ENCODE measurements around the gene PLEK.

The PLEK gene

GRCh38 chr2:68383778-68384177 is 18.7 kb downstream of the PLEK start:
- H3K4me1 ChIP-seq (ENCODE audit: control insufficient read depth, low read depth, low read length): no peaks in the 10 kb centered on the region
- no peaks in the 10 kb centered on the region for H3K79me2 ChIP-seq (ENCODE audit: control insufficient read depth, insufficient read depth, low read length)
- no peak overlapping the region for H3K23ac ChIP-seq (ENCODE audit: low read length)
- no peak overlapping the region for H3K4me2 ChIP-seq (ENCODE audit: low read length)
- no peak overlapping the region for H2AK5ac ChIP-seq (ENCODE audit: low read length)
- no peak overlapping the region for H3K4me3 ChIP-seq (ENCODE audit: low read length)
- no peak overlapping the region for H2BK5ac ChIP-seq (ENCODE audit: low read length)
- H3K56ac ChIP-seq (ENCODE audit: low read length): no peak overlapping the region
- no peak for DNase-seq
- H3K4ac ChIP-seq (ENCODE audit: low read depth, low read length): no peak overlapping the region
- H3K79me1 ChIP-seq (ENCODE audit: low read length): no peaks in the 10 kb centered on the region
- no peaks in the 10 kb centered on the region for H3K36me3 ChIP-seq (ENCODE audit: control insufficient read depth, insufficient read depth, low read length)
- H2BK120ac ChIP-seq (ENCODE audit: low read depth, low read length): no peak overlapping the region
- no peak overlapping the region for H3K27ac ChIP-seq (ENCODE audit: low read depth, low read length)
- H3K9ac ChIP-seq (ENCODE audit: low read length): no peak overlapping the region
- no peaks in the 10 kb centered on the region for H3K27me3 ChIP-seq (ENCODE audit: insufficient read depth, low read length, poor library complexity)
- H4K8ac ChIP-seq (ENCODE audit: low read depth, low read length): no peak overlapping the region
- no peak overlapping the region for H2BK15ac ChIP-seq (replicated peaks; ENCODE audit: low read depth)
- H4K5ac ChIP-seq (ENCODE audit: low read length): no peak overlapping the region
- WGBS (ENCODE audit: extremely low coverage, insufficient coverage, low lambda C conversion rate): no CpG with 5 or more reads among the region's 3 CpGs
- no peak overlapping the region for H3K18ac ChIP-seq (ENCODE audit: low read length)

- Histone ChIP-seq H2BK15ac (replicated peaks; ENCODE audit: low read depth) (no peak overlapping the region), H3K4me1 (ENCODE audit: control insufficient read depth, low read depth, low read length) (no peaks in the 10 kb centered on the region), H3K27ac (ENCODE audit: low read depth, low read length) (no peak overlapping the region), H2AK5ac (ENCODE audit: low read length) (no peak overlapping the region), H3K79me2 (ENCODE audit: control insufficient read depth, insufficient read depth, low read length) (no peaks in the 10 kb centered on the region), H3K18ac (ENCODE audit: low read length) (no peak overlapping the region), H3K23ac (ENCODE audit: low read length) (no peak overlapping the region), H3K4ac (ENCODE audit: low read depth, low read length) (no peak overlapping the region), H3K56ac (ENCODE audit: low read length) (no peak overlapping the region), H3K36me3 (ENCODE audit: control insufficient read depth, insufficient read depth, low read length) (no peaks in the 10 kb centered on the region), H3K27me3 (ENCODE audit: insufficient read depth, low read length, poor library complexity) (no peaks in the 10 kb centered on the region), H4K5ac (ENCODE audit: low read length) (no peak overlapping the region), H3K4me2 (ENCODE audit: low read length) (no peak overlapping the region), H2BK5ac (ENCODE audit: low read length) (no peak overlapping the region), H2BK120ac (ENCODE audit: low read depth, low read length) (no peak overlapping the region), H4K8ac (ENCODE audit: low read depth, low read length) (no peak overlapping the region), H3K79me1 (ENCODE audit: low read length) (no peaks in the 10 kb centered on the region), H3K4me3 (ENCODE audit: low read length) (no peak overlapping the region), H3K9ac (ENCODE audit: low read length) (no peak overlapping the region)
- no CpG with 5 or more reads among the region's 5 CpGs for WGBS (ENCODE audit: extremely low coverage, insufficient coverage, low lambda C conversion rate)
- no peak for DNase-seq
Measured at GRCh38 chr2:68384485-68385107, 19.5 kb downstream of the PLEK start.

GRCh38 chr2:68385220-68385906 is 20.3 kb downstream of the PLEK start:
- no peaks in the 10 kb centered on the region for H3K79me1 ChIP-seq (ENCODE audit: low read length)
- H2BK5ac ChIP-seq (ENCODE audit: low read length): no peak overlapping the region
- no peaks in the 10 kb centered on the region for H3K27me3 ChIP-seq (ENCODE audit: insufficient read depth, low read length, poor library complexity)
- H3K36me3 ChIP-seq (ENCODE audit: control insufficient read depth, insufficient read depth, low read length): no peaks in the 10 kb centered on the region
- H4K5ac ChIP-seq (ENCODE audit: low read length): no peak overlapping the region
- H3K4me3 ChIP-seq (ENCODE audit: low read length): no peak overlapping the region
- no peak overlapping the region for H3K4ac ChIP-seq (ENCODE audit: low read depth, low read length)
- H3K79me2 ChIP-seq (ENCODE audit: control insufficient read depth, insufficient read depth, low read length): no peaks in the 10 kb centered on the region
- no peak overlapping the region for H3K9ac ChIP-seq (ENCODE audit: low read length)
- no peak overlapping the region for H3K27ac ChIP-seq (ENCODE audit: low read depth, low read length)
- no peak overlapping the region for H2BK15ac ChIP-seq (replicated peaks; ENCODE audit: low read depth)
- no peaks in the 10 kb centered on the region for H3K4me1 ChIP-seq (ENCODE audit: control insufficient read depth, low read depth, low read length)
- H4K8ac ChIP-seq (ENCODE audit: low read depth, low read length): no peak overlapping the region
- no peak overlapping the region for H2BK120ac ChIP-seq (ENCODE audit: low read depth, low read length)
- H2AK5ac ChIP-seq (ENCODE audit: low read length): no peak overlapping the region
- no peak overlapping the region for H3K18ac ChIP-seq (ENCODE audit: low read length)
- no CpG with 5 or more reads among the region's 2 CpGs for WGBS (ENCODE audit: extremely low coverage, insufficient coverage, low lambda C conversion rate)
- H3K56ac ChIP-seq (ENCODE audit: low read length): no peak overlapping the region
- no peak overlapping the region for H3K23ac ChIP-seq (ENCODE audit: low read length)
- DNase-seq: no peak
- no peak overlapping the region for H3K4me2 ChIP-seq (ENCODE audit: low read length)

- no peak overlapping the region for H2BK5ac ChIP-seq (ENCODE audit: low read length)
- H2BK120ac ChIP-seq (ENCODE audit: low read depth, low read length): no peak overlapping the region
- no peak overlapping the region for H4K5ac ChIP-seq (ENCODE audit: low read length)
- H2AK5ac ChIP-seq (ENCODE audit: low read length): no peak overlapping the region
- no peak overlapping the region for H3K18ac ChIP-seq (ENCODE audit: low read length)
- no peak overlapping the region for H3K9ac ChIP-seq (ENCODE audit: low read length)
- no peak overlapping the region for H2BK15ac ChIP-seq (replicated peaks; ENCODE audit: low read depth)
- no peaks in the 10 kb centered on the region for H3K27me3 ChIP-seq (ENCODE audit: insufficient read depth, low read length, poor library complexity)
- no peak overlapping the region for H3K4ac ChIP-seq (ENCODE audit: low read depth, low read length)
- H4K8ac ChIP-seq (ENCODE audit: low read depth, low read length): no peak overlapping the region
- no CpG with 5 or more reads among the region's 1 CpG for WGBS (ENCODE audit: extremely low coverage, insufficient coverage, low lambda C conversion rate)
- H3K56ac ChIP-seq (ENCODE audit: low read length): no peak overlapping the region
- no peaks in the 10 kb centered on the region for H3K36me3 ChIP-seq (ENCODE audit: control insufficient read depth, insufficient read depth, low read length)
- no peak overlapping the region for H3K4me2 ChIP-seq (ENCODE audit: low read length)
- no peaks in the 10 kb centered on the region for H3K79me2 ChIP-seq (ENCODE audit: control insufficient read depth, insufficient read depth, low read length)
- DNase-seq: no peak
- no peak overlapping the region for H3K23ac ChIP-seq (ENCODE audit: low read length)
- no peak overlapping the region for H3K27ac ChIP-seq (ENCODE audit: low read depth, low read length)
- H3K4me3 ChIP-seq (ENCODE audit: low read length): no peak overlapping the region
- H3K4me1 ChIP-seq (ENCODE audit: control insufficient read depth, low read depth, low read length): no peaks in the 10 kb centered on the region
- no peaks in the 10 kb centered on the region for H3K79me1 ChIP-seq (ENCODE audit: low read length)
Measured at GRCh38 chr2:68385907-68386287, 20.8 kb downstream of the PLEK start.

GRCh38 chr2:68386365-68386764 is 21.3 kb downstream of the PLEK start:
- no CpG with 5 or more reads among the region's 5 CpGs for WGBS (ENCODE audit: extremely low coverage, insufficient coverage, low lambda C conversion rate)
- no peak overlapping the region for H3K18ac ChIP-seq (ENCODE audit: low read length)

More at GRCh38 chr2:68386365-68386764, 21.3 kb downstream of the PLEK start:
- Histone ChIP-seq H3K56ac (ENCODE audit: low read length) (no peak overlapping the region), H3K27me3 (ENCODE audit: insufficient read depth, low read length, poor library complexity) (no peaks in the 10 kb centered on the region), H3K36me3 (ENCODE audit: control insufficient read depth, insufficient read depth, low read length) (no peaks in the 10 kb centered on the region), H3K79me2 (ENCODE audit: control insufficient read depth, insufficient read depth, low read length) (no peaks in the 10 kb centered on the region), H2BK120ac (ENCODE audit: low read depth, low read length) (no peak overlapping the region), H3K9ac (ENCODE audit: low read length) (no peak overlapping the region), H3K4me2 (ENCODE audit: low read length) (no peak overlapping the region), H3K4me3 (ENCODE audit: low read length) (no peak overlapping the region), H2AK5ac (ENCODE audit: low read length) (no peak overlapping the region), H2BK15ac (replicated peaks; ENCODE audit: low read depth) (no peak overlapping the region), H3K4me1 (ENCODE audit: control insufficient read depth, low read depth, low read length) (no peaks in the 10 kb centered on the region), H3K4ac (ENCODE audit: low read depth, low read length) (no peak overlapping the region), H2BK5ac (ENCODE audit: low read length) (no peak overlapping the region), H3K79me1 (ENCODE audit: low read length) (no peaks in the 10 kb centered on the region), H3K23ac (ENCODE audit: low read length) (no peak overlapping the region), H4K8ac (ENCODE audit: low read depth, low read length) (no peak overlapping the region), H3K27ac (ENCODE audit: low read depth, low read length) (no peak overlapping the region), H4K5ac (ENCODE audit: low read length) (no peak overlapping the region)
- no peak for DNase-seq
